Activated naive CD8-positive, alpha-beta T cell treated with anti-CD3 and anti-CD28 coated beads, Interleukin-2, amount 10 ng/mL, durations not matched to agents 7 days and 5 days (primary cell): ENCODE measurements around the gene SEPTIN1. TPM values are rescaled to one million over a fixed set of nuclear protein-coding genes. Genes with fewer than 3 reads are reported as not detected.
A peak's percentile ranks its signal among the peaks of the same experiment; 100 is the strongest.

ENCODE experiments used
- ATAC-seq: fragments of 150-1000 bp; cut with Tn5 transposase; one replicate; pipeline ENCODE4 v1.10.0; 2021; ENCODE audit warnings: low read depth, moderate library complexity
- POLR2A ChIA-PET: fragments of 350-600 bp; sonication (Branson Sonifier 250); formaldehyde crosslinking; loops from one replicate; lab custom pipeline; 2021; ENCODE audit warnings: antibody characterized with exemption; lab: Charles Lee
- DNase-seq: peaks from one replicate; pipeline ENCODE4 v3.0.0; 2021
- H3K27ac Mint-ChIP-seq: one replicate; pipeline ENCODE4 v1.8.0; 2022; ENCODE audit warnings: mild to moderate bottlenecking, mixed read lengths
- H3K27me3 Mint-ChIP-seq: one replicate; pipeline ENCODE4 v1.8.0; 2022; ENCODE audit warnings: mild to moderate bottlenecking, moderate library complexity, mixed read lengths
- H3K36me3 Mint-ChIP-seq: one replicate; pipeline ENCODE4 v1.8.0; 2021; ENCODE audit warnings: mild to moderate bottlenecking, mixed read lengths
- H3K4me1 Mint-ChIP-seq: one replicate; pipeline ENCODE4 v1.8.0; 2021; ENCODE audit warnings: mixed read lengths
- H3K4me3 Mint-ChIP-seq: one replicate; pipeline ENCODE4 v1.8.0; 2022; ENCODE audit warnings: mild to moderate bottlenecking, moderate library complexity, mixed read lengths
- H3K9me3 Mint-ChIP-seq: one replicate; pipeline ENCODE4 v1.8.0; 2021; ENCODE audit warnings: mixed read lengths
- total RNA-seq, 2 experiments: library from RNA; stranded (reverse); gene quantifications; one replicate each; pipeline ENCODE4 v1.2.3, GENCODE V29; 2021

SEPTIN1 gene
- total RNA-seq, 2 experiments from 2014 or later = 293 to 318 TPM

DNA sequence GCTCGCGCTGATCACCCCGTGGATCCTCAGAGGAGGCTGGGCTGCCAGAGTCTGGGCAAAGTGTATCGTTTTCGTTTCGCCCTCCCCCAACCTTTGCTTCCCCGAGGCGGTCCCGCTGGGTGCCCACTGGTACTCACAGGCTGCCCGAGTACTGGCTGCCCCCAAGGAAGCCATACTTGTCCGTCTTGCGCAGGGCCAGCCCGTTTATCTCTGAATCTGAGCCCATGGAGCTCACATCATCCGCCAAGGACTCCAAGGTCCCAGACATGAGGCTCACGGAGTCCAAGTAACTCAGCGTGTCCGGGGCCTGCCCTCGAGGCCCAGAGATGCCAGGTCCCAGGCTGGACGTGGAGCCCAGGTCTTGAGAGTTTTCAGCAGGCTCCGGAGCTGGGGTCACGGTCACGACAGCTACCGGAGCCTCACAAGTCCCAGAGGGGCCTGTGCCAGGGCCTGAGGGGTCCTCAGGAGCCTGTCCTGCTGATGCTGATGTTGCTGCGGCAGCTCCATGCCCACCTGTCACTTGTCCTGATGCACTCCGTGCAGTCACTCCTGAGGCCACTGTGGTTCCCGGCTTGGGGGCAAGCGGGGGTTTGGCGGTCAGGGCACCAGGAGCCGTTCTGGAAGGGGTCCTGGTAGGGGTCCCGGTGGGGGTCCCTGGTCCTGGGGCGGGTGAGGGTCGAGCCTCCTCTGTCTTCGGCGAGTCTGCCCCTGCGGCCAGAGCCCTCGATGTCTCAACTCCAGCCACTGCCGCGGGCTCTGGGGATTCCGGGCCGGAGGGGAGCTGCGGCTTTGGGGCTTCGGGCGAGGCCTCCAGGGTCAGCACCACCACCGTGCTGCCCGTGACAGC, 13.0 kb downstream of the SEPTIN1 start:
- Mint-ChIP-seq H3K36me3 (peaks cover 19% of the 10 kb centered on the region), H3K27me3 (no peaks in the 10 kb centered on the region), H3K4me1 (peaks cover 43% of the 10 kb centered on the region), H3K4me3 (peak overlapping the region; percentile 93), H3K27ac (peak overlapping the region; percentile 78), H3K9me3 (no peaks in the 10 kb centered on the region)
- peak; percentile 50 for DNase-seq
- POLR2A ChIA-PET = interaction anchor here (0.7 to 4.1 kb wide), 10 partner anchors 9 to 186 kb away, joined by 3 to 71 read pairs (median 6); partner anchors contain the start of genes CORO1A and SEPTIN1
- ATAC-seq = no peak

DNA sequence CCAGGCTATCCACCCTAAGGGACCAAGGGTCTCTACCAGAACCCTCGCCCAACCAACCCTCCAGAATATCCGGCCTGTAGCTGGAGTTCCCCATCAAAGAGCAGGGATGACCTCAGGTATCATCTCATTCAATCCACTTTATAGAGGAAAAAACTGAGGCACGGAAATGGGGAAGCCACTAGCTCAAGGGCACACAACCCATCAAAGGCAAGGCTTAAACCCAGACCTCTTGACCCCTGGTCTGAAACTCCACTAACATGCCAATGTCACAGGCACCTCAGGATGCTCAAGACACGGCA, 13.6 kb downstream of the SEPTIN1 start:
- H3K4me1 Mint-ChIP-seq = peaks cover 44% of the 10 kb centered on the region
- DNase-seq (no peak), ATAC-seq (no peak)
- POLR2A ChIA-PET = interaction anchor here (0.7 to 4.1 kb wide), 9 partner anchors 9 to 185 kb away, joined by 3 to 71 read pairs (median 6); partner anchors contain the start of genes CORO1A and SEPTIN1
- H3K27ac Mint-ChIP-seq = peak overlapping the region; percentile 78
- peaks cover 19% of the 10 kb centered on the region for H3K36me3 Mint-ChIP-seq
- H3K4me3 Mint-ChIP-seq = peak overlapping the region; percentile 93
- H3K9me3 Mint-ChIP-seq = no peaks in the 10 kb centered on the region
- no peaks in the 10 kb centered on the region for H3K27me3 Mint-ChIP-seq

DNA sequence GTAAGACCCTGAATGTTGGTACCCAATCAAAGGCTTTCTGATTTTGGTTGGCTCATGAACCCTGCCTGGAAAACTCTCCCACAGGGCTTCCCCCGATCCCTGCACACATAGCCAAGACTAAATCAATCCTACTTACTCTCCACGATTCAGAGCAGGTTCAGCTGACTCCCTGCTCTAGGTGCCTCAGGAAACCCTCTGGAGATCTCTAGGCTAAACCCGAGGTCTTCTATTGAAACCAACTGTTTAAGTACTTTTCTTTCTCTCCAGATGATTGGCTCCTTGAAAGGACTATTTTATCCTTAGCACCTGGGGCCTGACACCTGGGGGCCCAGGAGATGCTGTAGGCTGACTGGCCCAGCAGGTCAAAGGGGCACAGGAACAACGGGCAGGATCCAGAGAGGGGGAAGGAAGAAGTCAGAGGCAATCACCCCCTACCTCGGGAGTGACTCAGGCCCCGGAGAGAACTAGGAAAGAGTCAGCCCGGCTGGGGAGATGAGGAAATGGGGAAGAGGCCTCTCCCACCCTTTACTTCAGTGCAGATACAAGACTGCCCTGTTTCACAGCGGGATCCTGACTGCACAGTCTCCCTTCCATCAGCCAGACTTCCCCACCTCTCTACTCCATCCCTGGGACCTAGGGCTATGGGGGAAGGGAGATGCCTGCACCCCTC, 14.1 kb downstream of the SEPTIN1 start:
- Mint-ChIP-seq H3K27ac (peak overlapping the region; percentile 78), H3K4me1 (peaks cover 44% of the 10 kb centered on the region), H3K4me3 (peak overlapping the region; percentile 93), H3K36me3 (peaks cover 23% of the 10 kb centered on the region), H3K27me3 (no peaks in the 10 kb centered on the region), H3K9me3 (no peaks in the 10 kb centered on the region)
- POLR2A ChIA-PET = interaction anchor here (0.6 to 4.1 kb wide), 11 partner anchors 10 to 183 kb away, joined by 3 to 71 read pairs (median 5); partner anchors contain the start of genes SEPTIN1 and ZNF771
- ATAC-seq = no peak
- DNase-seq = no peak

DNA sequence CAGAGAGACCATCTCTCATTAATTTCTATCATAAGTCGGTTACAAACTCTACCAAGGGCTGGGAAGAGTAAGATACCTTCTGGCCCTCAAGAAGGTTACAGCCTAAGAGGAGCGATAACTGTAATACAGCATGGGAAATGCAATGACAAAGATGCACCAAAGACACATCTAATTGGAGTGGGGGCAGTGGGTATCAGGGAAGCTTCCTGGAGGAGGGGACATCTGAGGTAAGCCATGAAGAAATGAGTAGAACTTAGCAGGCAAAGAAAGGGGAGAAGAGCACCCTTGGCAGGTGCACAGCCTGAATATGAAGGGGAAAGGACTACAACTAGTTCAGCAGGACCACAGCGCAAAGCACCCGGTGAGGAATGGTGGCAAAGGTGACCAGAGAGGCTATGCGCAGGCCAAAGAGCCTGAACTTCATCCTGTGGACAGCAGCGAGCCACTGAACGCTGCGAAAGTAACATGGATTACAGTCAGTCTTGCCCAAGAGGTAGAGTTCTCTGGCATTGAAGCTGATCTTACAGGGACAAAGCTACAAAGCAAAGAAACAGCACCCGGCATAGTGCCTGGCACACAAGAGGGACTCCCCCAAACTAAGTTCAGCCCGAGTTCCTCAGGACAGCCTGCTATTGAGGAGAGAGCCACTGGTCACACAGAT, 14.9 kb downstream of the SEPTIN1 start:
- Mint-ChIP-seq H3K27me3 (no peaks in the 10 kb centered on the region), H3K4me1 (peaks cover 48% of the 10 kb centered on the region), H3K36me3 (peaks cover 28% of the 10 kb centered on the region), H3K27ac (peak overlapping the region; percentile 57), H3K9me3 (no peaks in the 10 kb centered on the region), H3K4me3 (peak overlapping the region; percentile 93)
- no peak for ATAC-seq
- DNase-seq = no peak
- POLR2A ChIA-PET = interaction anchor here (0.6 to 2.3 kb wide), 5 partner anchors 10 to 42 kb away, joined by 3 to 7 read pairs (median 3); partner anchors contain the start of genes SEPTIN1 and ZNF771

DNA sequence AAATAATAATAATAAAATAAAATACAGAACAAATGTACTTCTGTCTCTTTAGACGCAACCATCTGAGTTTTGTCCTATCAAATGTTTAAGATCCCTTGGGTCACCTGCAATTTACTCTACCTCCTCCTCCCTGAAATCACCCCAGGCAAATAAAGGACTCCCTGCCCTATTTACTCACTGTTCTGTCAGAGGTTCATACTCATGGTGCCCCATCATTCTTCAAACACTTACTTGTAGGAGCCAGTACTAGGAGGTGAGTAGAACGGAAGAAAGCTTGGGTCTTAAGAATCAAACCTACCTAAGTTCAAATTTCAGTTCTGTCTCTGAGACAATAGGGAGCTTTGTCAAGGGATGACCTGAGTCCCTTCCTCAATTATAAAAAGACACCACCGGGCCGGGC, 15.8 kb downstream of the SEPTIN1 start:
- peak overlapping the region; percentile 93 for H3K4me3 Mint-ChIP-seq
- no peaks in the 10 kb centered on the region for H3K27me3 Mint-ChIP-seq
- ATAC-seq (no peak), DNase-seq (no peak)
- H3K36me3 Mint-ChIP-seq = peaks cover 32% of the 10 kb centered on the region
- POLR2A ChIA-PET = interaction anchor here (1.1 to 1.5 kb wide), 2 partner anchors 16 to 41 kb away, joined by 3 read pairs; partner anchors contain the start of genes SEPTIN1 and ZNF771
- no peak overlapping the region for H3K27ac Mint-ChIP-seq
- H3K9me3 Mint-ChIP-seq = no peaks in the 10 kb centered on the region
- H3K4me1 Mint-ChIP-seq = peaks cover 45% of the 10 kb centered on the region

DNA sequence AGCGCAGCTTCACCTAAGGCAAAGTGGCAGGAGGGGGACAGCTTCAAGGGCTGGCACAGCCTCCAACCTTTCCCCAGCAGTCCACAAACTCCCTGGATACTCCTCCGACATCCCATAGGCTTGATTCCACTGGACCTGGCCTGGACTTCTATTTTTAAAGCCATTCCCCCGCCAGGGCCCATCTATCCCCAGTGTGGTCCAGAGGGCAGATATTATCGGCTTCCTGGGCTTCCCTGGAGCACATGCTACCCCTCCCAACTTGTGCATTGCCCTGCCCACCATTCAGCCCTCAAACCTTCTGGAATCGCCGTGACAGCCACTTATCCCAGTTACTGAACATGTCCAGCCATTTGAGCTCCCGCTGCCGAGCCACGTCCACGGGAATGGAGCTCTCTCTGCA, 17.2 kb downstream of the SEPTIN1 start:
- peak overlapping the region; percentile 19 for H3K27ac Mint-ChIP-seq
- POLR2A ChIA-PET = interaction anchor here (2.0 kb wide), 1 partner anchor 10 kb away, joined by 5 read pairs; the partner anchor contains the start of gene CD2BP2

DNA sequence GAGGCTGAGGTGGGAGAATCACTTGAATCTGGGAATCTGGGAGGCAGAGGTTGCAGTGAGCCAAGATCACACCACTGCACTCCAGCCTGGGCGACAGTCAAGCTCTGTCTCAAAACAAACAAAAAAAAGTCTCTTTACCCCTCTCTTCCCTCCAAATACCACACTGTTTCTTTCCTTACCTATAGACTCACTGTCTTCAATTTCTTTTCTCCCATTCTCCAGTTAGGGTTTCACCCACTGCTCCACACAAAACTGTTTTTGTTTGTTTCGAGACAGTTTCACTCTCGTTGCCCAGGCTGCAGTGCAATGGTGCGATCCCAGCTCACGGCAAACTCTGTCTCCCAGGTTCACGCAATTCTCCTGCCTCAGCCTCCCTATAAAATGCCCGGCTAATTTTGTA, 21.2 kb downstream of the SEPTIN1 start:
- H3K27ac Mint-ChIP-seq = no peak overlapping the region
- no peak for ATAC-seq
- POLR2A ChIA-PET = interaction anchor here (2.0 kb wide), 1 partner anchor 10 kb away, joined by 7 read pairs; the partner anchor contains the start of gene TBC1D10B
- no peaks in the 10 kb centered on the region for H3K27me3 Mint-ChIP-seq
- no peaks in the 10 kb centered on the region for H3K9me3 Mint-ChIP-seq
- H3K4me1 Mint-ChIP-seq = peaks cover 26% of the 10 kb centered on the region
- peaks cover 25% of the 10 kb centered on the region for H3K36me3 Mint-ChIP-seq
- no peak overlapping the region for H3K4me3 Mint-ChIP-seq
- DNase-seq = no peak

More for the DNA sequence above, 17.2 kb downstream of the SEPTIN1 start:
- H3K4me3 Mint-ChIP-seq = no peak overlapping the region
- ATAC-seq (no peak), DNase-seq (no peak)
- peaks cover 45% of the 10 kb centered on the region for H3K4me1 Mint-ChIP-seq
- no peaks in the 10 kb centered on the region for H3K9me3 Mint-ChIP-seq
- H3K36me3 Mint-ChIP-seq = peaks cover 41% of the 10 kb centered on the region
- no peaks in the 10 kb centered on the region for H3K27me3 Mint-ChIP-seq

DNA sequence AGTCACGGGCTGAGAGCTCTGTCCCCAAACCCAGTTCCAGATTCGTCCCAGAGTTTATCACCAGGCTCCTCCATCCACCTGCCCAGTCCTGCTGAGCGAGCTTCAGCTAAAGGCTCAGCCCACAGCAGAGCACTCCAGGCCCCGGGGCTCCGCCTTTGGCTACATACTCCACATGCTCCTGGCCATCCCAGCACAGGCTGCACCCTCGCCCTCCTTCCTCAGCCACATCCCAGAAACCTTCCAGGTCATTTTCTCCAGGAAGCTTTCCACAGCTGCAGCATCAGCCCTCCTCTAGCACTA, 22.5 kb downstream of the SEPTIN1 start:
- ATAC-seq (no peak), DNase-seq (no peak)
- POLR2A ChIA-PET = interaction anchor here (0.6 to 2.1 kb wide), 4 partner anchors 11 to 298 kb away, joined by 3 to 6 read pairs (median 3); partner anchors contain the start of genes FBRS and TBC1D10B
- Mint-ChIP-seq H3K4me3 (no peak overlapping the region), H3K27ac (no peak overlapping the region), H3K27me3 (no peaks in the 10 kb centered on the region), H3K36me3 (peaks cover 23% of the 10 kb centered on the region), H3K9me3 (no peaks in the 10 kb centered on the region), H3K4me1 (peaks cover 27% of the 10 kb centered on the region)

DNA sequence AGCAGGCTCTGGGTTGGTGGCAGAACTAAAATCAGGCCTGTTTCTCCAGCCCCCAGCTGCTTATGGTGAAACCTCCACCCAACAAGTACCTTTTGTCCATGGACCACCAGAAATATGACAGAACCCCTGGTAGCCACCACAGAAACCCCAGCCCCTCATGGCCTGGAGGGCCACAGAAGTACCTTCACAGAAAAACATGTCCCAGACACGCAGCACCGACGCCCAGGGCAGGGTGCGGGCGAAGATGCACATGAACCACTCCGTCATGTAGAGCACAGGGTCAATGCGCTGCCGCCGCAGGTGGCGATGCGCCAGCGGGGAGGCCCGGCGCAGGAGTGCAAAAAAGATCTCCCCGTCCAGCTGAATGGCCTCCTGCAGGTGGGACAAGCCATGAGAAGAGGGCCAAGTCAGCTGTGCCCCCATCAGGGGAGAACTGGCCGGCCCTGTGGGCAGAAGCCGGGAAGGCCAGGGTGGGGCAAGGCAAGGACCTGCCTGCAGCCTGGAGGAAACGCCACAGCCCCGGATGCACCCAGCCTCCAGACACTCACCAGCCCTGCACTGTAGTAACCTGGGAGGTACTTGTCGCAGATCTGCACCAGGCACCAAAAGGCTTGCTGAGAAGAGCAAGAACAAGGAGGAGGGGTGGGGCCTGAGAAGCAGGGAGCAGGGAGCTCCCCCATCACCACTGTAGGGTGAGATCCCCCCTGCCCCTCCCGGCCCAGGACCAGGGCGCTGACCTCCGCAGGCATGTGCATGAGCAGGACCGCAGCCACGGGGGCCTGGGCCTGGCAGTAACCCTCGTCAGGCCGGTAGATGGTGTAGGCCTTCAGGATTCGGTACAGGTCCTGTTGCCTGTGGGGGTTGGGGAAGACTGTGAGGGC, 23.1 kb downstream of the SEPTIN1 start:
- Mint-ChIP-seq H3K36me3 (peaks cover 25% of the 10 kb centered on the region), H3K27ac (no peak overlapping the region), H3K4me1 (peaks cover 30% of the 10 kb centered on the region), H3K9me3 (no peaks in the 10 kb centered on the region), H3K27me3 (no peaks in the 10 kb centered on the region), H3K4me3 (no peak overlapping the region)
- POLR2A ChIA-PET = interaction anchor here (0.5 to 2.1 kb wide), 4 partner anchors 11 to 299 kb away, joined by 3 to 6 read pairs (median 3); partner anchors contain the start of genes FBRS and TBC1D10B
- DNase-seq (no peak), ATAC-seq (no peak)

DNA sequence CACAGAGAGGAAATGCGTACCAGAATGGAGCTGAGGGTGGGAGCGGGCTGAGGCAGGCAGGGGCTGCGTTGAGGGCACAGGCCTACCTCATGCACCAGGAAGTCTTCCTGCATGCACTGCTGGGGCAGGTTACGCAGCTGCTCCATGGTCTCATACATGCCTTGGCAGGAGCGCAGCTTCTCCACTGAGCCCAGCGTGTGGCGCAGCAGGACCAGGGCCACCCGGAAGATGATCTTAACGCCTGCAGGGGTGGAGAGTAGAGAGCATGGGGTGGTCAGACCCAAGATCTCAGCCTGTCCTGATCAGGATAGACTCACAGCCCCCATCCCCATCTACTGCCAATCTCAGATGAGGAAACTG, 23.8 kb downstream of the SEPTIN1 start:
- H3K27me3 Mint-ChIP-seq = no peaks in the 10 kb centered on the region
- peaks cover 33% of the 10 kb centered on the region for H3K4me1 Mint-ChIP-seq
- H3K9me3 Mint-ChIP-seq = no peaks in the 10 kb centered on the region
- no peak for ATAC-seq
- POLR2A ChIA-PET = interaction anchor here (1.2 to 2.1 kb wide), 3 partner anchors 9 to 51 kb away, joined by 3 to 6 read pairs (median 3); partner anchors contain the start of gene TBC1D10B
- no peak overlapping the region for H3K4me3 Mint-ChIP-seq
- no peak for DNase-seq
- peaks cover 27% of the 10 kb centered on the region for H3K36me3 Mint-ChIP-seq
- H3K27ac Mint-ChIP-seq = no peak overlapping the region

DNA sequence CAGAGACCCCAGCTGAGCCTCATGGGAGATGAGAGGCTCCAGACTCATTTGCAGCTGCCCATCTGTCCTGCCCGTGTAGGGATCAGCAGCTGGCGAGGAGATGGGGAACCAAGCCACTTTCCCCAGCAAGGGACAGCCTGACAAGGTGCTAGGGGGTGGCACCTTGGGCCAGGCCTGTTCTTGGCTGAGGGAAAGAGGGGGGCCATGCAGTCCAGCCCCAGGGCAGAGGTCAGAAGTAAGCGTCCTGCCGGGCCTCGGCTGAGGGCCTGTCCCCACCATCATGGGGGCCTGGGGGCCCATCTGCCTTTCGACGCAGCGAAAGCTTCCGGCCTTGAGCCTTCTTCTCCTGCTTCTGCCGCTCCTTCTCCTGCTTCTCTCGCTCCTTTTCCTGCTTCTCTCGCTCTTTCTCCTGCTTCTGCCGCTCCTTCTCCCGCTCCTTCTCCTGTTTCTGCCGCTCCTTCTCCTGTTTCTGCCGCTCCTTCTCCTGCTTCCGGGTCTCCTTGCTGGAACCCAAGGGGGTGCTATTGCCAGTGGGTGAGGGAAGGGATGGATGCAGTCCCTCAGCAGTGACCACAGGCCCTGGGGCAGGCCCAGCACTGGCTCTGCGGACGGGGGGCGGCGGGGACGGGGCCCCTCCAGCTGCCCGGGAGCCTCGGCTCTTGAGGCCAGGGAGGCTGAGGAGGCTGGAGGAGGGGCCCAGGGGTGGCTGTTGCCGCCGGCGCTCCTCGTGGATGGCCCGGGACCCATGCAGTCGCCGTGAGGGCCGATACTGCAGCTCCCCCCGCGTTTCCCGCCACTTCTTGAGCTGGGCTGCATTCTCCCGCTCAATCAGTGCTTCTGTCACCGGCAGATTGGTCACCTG, 24.4 kb downstream of the SEPTIN1 start:
- POLR2A ChIA-PET = interaction anchor here (1.2 to 2.1 kb wide), 3 partner anchors 10 to 51 kb away, joined by 3 to 6 read pairs (median 3); partner anchors contain the start of gene TBC1D10B
- H3K4me3 Mint-ChIP-seq = no peak overlapping the region
- no peak for DNase-seq
- H3K27me3 Mint-ChIP-seq = no peaks in the 10 kb centered on the region
- no peak overlapping the region for H3K27ac Mint-ChIP-seq
- ATAC-seq = no peak
- H3K9me3 Mint-ChIP-seq = no peaks in the 10 kb centered on the region
- peaks cover 33% of the 10 kb centered on the region for H3K4me1 Mint-ChIP-seq
- peaks cover 23% of the 10 kb centered on the region for H3K36me3 Mint-ChIP-seq
